LHCN-M2 (cell line): ENCODE data around the gene MYB. TPM values are rescaled to one million over a fixed set of nuclear protein-coding genes. Genes with fewer than 3 reads are reported as not detected.
"Not testable (repeated sequence)": the region's sequence is repeated elsewhere in the genome, so short reads cannot be mapped to it uniquely, and the experiment has no call there.

Experiments
- DNase-seq: peaks from one replicate; pipeline ENCODE4 v3.0.0-alpha.2; 2012; ENCODE audit warnings: low read depth
- total RNA-seq: library from RNA; depleted of rRNA; stranded (reverse); fragments of >200 nt; gene quantifications from 2 replicates; pipeline ENCODE4 v1.2.3, GENCODE V29; 2014

MYB gene
- total RNA-seq, 1 experiment from 2014 or later = 2.0 TPM

DNA sequence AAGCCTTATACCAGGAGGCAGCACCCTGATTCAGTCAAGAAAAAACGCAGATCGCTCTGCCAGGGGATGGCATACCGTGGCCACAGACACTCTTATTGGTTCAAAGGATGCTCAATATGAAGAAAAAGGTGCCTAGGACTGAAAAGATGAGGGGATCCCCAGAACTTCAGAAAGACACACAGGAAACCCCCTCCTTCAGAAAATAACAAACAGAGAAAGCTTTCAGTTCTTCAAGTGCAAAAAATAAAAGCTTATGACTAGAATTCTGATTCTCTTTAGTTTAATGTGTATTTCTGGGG is 17.7 kb upstream of the MYB start:
- DNase-seq = no peak

DNA sequence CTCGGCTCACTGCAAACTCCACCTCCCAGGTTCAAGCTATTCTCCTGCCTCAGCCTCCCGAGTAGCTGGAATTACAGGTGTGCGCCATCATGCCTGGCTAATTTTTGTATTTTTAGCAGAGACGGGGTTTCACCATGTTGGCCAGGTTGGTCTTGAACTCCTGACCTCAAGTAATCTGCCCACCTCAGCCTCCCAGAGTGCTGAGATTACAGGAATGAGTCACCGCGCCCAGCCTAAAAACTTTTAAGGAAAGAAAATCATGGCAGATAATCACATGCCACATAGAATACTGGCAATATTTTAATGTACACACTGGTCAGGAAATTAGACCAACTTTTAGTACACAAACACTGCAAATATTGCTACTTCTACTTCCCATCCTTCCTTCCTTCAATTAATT is 16.7 kb upstream of the MYB start:
- not testable (repeated sequence) for DNase-seq

DNA sequence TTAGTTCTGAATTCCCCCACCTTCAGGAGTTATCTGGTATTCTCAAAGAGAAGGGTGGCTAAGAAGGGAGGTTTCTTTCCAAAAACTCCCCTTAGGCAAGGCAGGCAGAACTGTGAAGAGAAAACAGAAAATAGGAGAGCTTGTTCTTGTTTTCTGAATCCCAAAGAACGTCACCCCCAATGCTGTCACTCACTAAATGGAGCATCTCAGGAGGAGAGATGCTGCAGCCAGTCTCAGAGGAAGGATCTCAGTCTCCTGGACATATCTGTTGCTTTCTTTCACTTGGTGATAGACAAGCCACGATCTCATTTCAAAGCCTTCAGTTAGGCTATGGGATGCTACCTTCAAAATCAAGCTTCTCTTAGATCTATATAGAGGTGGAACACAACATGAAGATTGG is 16.1 kb upstream of the MYB start:
- no peak for DNase-seq

DNA sequence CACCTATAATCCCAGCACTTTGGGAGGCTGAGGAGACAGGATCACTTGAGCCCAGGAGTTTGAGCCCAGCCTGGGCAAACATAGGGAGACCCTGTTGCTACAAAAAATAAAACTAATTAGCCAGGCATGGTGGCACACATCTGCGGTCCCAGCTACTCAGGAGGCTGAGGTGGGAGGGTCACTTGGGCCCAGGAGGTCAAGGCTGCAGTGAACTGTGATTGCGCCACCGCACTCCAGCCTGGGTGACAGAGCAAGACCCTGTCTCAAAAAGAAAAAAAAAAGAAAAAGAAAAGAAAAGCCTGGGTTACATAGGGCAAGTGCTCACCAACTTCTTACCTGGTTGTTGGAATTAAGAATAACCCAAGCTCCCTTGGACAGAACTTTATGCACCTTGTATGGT is 14.6 kb upstream of the MYB start:
- no peak for DNase-seq

DNA sequence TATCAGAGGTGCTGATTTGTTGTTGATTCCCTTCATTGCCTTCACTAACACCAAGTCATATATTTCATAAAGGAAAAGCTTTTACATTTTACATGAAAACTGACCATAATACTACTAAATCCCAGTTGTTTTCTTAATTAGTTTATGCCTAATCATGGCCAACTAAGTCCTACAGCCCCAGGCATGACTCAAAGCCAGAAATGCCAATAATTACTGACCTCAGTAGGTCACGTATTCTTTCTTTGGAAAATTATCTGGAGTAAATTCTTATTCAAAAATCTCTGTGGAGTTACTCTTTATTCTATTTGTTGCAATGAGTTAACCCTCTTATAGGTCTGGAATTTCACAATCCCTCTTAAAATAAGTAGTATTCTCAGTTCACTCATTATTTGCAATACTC is 13.5 kb upstream of the MYB start:
- DNase-seq = no peak

DNA sequence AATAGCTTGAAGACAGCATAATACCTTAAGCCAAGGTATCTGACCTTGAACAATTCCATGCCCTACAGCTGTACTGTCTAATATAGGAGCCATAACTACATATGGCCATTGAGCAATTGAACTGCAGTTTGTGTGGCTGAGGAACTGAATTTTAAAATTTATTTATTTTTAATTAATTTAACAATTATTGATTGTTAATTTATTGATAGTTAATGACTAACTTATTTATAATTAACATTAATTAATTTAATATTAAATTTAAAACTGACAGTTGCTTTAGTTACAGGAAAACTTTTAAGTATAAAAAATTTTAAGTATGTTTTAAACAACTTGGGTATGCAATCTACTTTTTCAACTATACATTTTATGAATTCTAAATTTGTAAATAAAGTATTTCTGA is 12.3 kb upstream of the MYB start:
- DNase-seq = no peak

DNA sequence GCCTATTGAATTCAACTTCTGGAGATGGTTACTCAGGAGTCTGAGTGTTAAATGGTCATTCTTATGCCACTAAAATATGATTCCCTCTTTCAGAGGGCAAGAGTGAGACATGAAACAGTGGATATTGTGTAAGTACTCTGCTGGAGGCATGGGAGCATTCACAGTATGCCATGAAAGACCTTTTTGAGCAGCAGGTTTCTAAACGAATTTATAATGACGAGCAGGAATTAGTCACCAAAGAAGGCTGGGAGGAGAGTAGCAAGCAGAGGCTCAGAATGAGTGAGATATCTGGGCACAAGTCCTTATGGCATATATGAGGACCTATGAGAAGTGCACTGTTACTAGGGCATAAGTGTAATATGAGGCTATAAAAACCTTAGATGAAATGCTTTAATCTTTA is 10.9 kb upstream of the MYB start:
- no peak for DNase-seq

DNA sequence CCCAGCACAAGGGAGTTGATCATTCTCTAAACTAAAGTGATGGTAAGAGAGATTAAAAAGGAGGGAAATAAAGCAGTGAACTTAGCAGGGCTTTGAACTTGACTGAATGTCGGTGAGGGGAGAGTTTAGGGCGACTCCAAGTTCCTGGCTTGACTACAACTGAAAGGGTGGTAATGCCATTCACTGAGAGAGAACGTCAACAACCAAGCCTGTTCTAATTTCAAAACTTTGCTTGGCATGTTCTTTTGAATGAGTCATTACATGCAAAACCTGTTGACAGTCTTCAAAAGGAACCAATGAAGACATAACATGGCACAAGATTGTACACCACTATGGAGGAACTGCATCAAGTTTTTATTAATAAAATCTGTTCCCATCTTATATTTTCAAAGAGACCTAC is 10.3 kb upstream of the MYB start:
- peak; percentile 54 for DNase-seq

DNA sequence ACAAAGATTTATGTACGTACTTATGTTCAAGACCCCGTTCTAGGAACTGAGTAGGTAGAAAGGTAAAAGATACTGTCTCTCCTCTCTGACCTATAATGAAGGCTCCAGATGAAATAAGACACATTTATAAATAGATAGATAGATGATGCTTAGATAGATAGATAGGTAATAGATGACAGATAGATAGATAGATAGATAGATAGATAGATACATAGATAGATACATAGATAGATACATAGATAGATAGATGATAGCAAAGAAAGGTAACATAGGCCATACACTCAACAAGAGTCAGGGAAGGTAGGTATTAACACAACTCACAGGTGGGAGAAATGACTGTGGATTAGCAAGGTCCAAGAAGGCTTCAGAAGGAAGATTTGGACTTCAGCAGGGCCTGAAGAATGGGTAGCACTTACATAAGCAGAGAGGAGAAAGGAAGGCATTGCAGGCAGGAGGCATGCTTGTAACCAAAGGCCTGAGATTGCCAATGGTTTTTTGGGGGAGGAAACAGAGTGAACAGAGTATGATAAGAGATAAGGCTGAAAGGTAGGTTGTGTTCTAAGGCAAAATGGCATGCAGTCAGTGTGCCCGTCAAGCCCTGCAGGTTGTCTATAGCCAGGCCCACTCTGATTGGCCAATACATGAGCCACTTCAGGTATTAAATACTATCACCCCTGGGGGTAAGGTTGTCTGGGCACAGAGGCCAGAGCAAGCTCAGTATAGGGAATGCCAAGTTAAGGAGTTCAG is 7.7 kb upstream of the MYB start:
- no peak for DNase-seq

DNA sequence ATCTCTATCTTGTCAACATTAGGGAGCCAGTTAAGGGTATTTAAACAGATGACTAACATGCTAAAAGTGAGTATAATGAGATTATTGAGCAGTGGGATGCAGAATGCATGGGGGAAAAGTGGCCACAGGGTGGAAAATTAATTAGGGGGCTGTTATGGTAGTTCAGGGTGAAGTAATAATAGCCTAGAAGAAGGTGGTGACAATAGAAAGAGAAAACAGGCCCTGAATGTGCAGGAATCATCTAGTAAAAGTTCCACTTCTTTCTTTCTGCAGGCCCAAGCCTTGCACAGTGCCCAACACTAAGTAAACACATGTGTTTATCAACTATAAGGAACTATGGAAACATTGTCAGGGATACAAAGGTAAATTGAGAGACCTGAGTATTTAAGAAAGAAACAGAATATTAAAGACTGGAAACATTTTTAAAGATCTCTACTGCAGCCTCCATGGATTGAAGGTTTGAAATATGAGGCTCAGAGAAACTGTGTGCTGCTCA is 7.1 kb upstream of the MYB start:
- no peak for DNase-seq

DNA sequence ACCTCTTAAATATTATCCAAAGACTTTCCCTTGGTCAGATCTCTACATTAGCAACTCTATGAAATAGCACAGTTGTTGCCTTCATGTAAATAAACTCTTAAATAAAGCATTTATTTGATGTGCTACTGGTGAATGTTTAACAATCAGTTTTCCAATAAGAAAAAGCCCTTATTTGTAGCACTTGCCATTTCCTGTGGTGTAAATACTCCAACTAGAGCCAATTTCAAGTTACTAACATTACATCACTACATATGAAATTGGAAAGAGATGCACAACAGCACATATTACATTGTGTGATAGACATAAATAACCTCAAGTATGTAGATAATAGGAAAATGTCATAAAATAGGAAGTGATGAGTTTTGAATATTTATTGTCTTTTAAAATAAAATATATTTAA is 5.0 kb upstream of the MYB start:
- no peak for DNase-seq

DNA sequence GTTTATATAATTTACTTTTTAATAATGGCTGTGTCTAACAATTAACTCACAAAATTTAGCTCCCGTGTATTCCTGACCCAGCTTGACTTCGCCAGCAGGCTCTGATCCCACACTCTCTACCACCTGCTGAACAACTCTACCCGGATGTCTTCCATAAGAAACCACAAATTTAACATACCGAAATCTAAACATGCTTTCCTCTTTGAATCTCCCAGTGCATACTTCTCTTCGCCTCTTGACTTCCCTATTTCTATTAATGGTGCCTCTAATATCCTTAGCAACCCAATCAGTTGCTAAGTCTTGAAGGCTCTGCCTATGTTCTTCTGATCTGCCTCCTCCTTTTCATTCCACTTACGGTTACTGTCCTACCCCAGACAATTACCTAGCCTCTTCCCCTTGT is 4.6 kb upstream of the MYB start:
- no peak for DNase-seq

DNA sequence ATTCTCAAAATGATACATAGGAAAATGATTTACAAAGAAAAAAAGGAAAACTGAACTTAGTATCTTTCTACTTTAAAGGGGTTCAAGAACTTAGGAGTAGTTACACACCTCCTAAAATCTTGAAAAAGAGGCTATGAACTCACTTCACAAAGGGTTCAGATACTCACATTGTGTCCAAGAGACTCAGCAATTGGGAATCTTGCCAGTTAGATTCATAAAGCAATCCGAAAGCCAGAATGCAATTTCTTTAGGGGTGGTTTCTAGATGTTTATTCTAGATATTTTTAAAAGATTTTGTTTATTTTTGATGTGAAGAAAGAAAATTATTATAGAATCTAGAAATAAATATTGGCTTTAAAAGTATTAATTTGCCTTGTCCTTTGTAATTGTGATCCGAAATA is 1.7 kb upstream of the MYB start:
- DNase-seq = no peak

DNA sequence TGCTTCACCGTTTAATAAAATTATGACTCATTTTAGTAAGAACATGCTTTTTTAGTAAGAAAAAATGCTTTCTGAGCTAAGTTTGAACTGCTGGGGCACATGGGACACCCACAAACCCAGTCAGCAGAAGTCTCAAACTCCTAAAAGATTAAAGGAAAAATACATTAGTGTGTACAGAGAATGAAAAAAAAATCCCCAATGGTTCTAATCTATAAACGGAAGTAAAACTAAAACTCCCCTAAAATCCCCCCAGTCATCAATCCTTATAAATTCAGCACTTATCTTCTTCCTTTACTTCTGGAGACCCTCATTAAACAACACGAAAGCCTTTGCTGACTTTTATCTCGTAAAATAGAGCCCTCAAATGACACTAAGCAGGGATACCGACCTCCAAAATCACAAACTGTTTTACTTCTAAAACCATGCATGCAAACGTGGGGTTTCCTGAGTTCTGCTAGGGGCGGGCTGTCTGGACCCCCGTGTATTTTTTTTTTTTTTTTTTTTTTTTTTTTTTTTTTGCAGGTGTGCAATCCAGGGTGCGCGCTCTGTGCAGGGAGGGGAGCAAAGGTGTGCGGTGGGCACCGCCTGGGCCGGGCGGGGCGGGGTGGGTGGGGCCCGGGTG is 1.1 kb upstream of the MYB start:
- peak; percentile 34 for DNase-seq

DNA sequence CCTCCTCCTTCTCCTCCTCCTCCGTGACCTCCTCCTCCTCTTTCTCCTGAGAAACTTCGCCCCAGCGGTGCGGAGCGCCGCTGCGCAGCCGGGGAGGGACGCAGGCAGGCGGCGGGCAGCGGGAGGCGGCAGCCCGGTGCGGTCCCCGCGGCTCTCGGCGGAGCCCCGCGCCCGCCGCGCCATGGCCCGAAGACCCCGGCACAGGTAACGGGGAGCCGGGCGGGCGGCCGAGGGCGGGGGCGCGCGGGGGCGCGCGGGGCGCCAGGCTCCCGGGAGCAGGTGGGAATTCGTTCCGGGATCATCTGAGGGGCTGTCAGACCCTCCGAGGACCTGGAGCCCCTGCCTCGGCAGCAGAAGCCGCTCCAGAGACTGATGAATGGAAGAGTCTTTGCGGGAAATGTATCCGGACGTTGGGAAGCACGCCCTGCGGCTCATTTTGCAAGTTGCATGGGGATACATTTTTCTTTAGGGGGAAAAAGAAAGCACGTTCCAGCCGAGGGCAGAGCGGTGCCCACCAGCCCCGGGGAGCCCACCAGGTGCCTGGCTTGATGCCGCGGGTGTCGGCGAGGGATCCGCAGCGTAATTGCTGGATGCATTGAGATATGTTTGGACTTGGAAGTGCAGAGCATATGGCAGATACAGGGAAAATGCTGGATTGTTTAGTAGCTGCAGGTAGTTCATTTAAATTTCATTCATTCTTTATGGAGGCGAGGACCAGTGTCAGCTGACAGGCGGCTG is 394 bp downstream of the MYB start:
- no peak for DNase-seq

DNA sequence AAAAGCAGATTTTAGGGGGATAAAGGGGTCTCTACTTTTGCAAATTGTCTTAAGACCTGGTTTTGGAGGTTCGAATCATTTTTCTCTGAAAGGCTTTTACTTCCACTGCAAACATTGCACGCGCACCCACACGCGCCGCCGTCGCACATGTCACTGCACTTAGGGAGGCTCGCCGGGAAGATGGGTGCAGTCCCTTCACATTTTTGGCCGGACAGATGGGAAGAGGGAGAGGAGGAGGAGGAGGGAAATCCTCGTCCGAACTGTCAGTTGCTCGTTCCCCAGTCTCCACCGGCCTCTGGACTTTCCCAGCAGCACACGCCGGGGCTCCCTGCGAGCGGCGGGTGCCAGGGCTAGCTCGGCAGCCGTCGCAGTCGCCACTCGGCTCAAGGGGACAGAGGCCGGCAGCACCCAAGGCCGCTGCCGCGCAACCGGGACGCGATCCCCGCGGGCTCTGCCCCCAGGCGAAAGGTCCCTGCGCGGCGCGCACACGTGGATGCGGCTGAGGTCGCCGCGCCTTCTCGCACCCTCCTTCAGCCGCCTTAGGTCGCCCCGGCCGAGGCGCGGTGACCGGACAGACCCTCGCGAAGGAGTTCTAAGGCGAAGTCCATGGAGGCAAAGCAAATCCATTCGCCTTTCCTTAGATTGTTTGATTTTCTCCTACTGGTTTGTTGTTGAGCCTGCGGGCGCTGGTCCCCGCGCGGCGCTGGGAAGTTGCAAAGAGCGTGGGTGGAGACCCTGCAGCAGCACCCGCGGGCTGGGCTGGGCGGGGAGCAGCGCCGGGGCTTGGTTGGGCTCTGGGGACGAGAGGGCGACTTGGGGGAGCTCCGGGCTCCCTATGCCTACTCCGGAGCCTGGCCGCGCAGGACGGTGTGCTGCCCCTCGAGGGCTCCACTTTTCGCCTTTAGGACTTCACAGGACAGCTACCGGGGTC is 1.2 kb downstream of the MYB start:
- no peak for DNase-seq

DNA sequence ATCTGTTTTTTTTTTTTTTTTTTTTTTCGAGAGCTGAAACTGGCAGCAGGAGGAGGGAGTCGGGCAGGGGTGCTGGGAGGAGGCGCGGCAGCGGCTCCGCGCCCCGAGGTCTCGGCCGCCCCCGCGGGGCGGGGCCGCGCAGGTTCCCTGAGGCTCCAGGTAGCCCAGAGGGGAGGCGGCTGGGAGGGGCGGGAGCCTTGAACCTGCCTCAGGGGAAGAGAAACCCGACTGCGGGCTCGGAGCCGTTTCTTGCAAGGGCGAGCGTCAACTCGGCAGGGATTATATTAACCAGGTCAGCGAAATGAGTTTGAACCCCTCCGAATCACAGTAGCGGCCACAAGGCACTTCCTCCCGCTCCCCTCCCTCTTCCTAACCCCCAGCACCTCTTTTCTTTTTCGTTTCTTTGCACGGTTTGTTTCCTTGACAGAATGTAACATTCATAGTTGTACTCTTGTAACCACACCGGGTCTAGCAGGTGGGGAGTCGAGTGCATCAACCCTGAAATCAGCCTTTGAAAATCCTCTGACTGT is 2.0 kb downstream of the MYB start:
- no peak for DNase-seq

DNA sequence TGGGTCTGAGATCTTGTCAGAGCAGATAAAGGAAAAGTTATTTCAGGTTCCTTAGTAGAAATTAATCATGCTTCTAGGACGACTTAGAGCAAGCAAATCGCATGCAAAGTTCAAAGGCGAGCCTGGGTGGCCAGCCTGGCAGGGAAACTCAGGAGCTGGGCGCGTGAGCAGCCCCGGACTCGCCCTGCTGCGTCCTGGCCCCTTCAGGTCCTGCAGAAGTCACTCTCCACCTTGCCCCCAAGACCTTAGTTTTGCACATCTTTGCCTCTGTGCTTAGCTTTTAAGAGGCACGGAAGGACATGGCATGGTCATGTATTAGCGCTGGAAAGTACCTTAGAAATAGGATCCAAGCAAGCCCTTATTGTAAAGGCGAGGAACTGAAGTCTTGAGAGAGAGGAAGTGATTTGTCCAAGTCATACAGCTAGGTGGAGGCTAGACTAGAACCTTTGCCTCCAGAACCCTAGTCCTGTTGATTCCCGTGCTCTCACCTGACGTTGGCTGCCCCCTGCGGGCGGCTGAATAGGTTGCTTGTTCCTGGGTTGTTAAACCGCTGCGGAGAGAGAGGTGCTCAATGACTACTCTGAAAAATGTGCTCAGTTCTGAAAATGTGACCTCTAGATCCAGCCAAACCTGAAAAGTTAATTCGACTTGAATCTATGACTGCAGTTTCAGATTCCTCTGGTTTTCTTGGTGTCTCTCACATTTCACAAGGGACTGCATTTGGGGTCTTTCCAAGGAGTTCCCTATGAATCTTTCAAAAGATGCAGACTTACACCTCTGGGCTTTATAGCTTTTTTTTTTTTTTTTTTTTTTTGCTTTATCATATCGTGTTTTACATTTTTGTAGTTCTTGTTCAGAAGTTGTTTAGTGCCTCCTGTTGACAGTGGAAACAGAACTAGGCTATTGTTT is 2.7 kb downstream of the MYB start:
- DNase-seq = peak; percentile 21

DNA sequence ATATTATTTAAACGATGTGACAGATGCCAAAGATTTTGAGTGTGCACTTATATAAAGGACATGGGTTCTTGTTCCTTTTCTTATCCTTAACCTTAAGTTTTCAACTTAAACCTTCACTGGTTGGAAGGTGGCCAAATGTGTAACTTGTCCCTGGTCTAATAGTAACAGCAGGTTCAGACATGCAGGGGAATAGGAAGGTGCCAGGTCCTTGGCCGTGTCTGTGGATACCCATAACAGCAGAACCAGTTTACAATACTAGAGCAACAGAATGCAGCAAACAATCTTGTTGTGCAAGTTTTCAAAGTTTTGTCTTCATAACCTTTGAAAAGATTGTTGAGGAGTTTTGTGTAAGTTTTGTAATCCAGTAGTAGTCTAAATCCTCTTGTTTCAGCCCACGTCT is 4.4 kb downstream of the MYB start:
- no peak for DNase-seq

DNA sequence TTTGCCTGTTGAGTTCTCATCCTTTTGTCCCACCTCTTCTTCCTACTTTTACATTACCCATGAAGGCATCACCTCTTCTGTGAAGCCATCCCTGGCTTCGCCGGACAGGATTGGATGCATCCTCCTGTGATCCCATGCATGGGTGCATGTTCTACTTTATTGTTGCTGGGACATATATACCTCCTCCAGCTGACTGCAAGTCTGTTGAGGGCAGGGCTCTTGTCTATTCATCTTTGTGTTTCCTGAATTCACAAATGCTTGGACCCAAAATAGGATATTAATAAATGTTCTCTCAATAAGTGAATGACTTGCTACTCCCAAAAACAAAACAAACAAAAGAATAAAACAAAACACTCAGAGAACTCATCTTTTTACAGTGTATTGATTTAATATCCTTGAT is 5.1 kb downstream of the MYB start:
- no peak for DNase-seq

DNA sequence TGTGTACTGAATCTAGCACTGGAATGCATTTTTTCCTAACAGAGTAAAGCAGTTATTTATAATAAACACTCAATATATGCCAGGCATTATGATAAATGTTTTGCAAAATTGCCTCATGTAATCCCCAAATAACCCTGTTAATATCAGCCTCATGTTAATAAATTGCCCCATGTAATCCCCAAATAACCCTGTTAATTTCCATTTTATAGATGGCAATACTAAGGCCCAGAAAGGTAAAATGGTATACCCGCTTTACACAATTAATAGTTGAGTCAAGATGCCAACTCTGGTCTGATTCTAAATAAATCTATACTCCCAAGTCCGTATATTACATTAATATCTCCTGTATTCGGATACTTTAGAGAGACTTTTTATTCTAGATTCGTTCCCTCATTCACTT is 6.3 kb downstream of the MYB start:
- DNase-seq = no peak
